ENCODE measurements around the gene SLC8A1. TPM values are rescaled to one million over a fixed set of nuclear protein-coding genes. Genes with fewer than 3 reads are reported as not detected.

Gene SLC8A1
- total RNA-seq, 4 donors from 2014 or later, result 1.3 to 3.8 (median 2.4) TPM

DNA sequence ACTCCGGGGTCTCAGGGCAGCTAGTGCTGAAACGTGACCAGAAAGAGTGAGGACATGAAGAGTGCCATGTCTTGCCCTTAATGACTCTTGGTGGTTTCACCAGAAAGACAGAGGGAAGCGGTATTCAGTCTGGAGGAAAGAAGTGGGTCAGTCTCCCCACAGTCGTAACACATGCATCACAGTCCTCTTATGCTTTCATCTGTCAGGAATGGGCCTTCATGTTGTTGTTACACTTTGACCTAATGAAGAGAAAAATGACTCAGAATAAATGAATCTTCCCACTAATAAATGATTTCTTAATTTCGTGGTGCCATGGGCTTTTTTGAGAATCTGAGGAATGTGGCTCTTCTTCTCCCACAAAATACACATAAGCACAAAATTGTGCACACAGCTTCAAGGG, 103.2 kb downstream of the SLC8A1 start:
- Histone ChIP-seq H3K4me1 (peaks cover 0 to 5% of the 10 kb centered on the region in 2 donors), H3K9me3 (no peaks in the 10 kb centered on the region), H3K4me3 (no peak overlapping the region), H3K27ac (no peak overlapping the region), H3K27me3 (no peaks in the 10 kb centered on the region), H3K36me3 (no peaks in the 10 kb centered on the region)
- no peak for DNase-seq
- in situ Hi-C loops (cut with MboI; ENCODE audit: low sequenced_read_pairs in 4 of 4) (no loop called here), intact Hi-C loops (cut with DNase I; ENCODE audit: low total_unique reads) (no loop called here)
- no peak for TF ChIP-seq POLR2A (IDR thresholded peaks at IDR 0.05)
- TF ChIP-seq, protein P1, sequence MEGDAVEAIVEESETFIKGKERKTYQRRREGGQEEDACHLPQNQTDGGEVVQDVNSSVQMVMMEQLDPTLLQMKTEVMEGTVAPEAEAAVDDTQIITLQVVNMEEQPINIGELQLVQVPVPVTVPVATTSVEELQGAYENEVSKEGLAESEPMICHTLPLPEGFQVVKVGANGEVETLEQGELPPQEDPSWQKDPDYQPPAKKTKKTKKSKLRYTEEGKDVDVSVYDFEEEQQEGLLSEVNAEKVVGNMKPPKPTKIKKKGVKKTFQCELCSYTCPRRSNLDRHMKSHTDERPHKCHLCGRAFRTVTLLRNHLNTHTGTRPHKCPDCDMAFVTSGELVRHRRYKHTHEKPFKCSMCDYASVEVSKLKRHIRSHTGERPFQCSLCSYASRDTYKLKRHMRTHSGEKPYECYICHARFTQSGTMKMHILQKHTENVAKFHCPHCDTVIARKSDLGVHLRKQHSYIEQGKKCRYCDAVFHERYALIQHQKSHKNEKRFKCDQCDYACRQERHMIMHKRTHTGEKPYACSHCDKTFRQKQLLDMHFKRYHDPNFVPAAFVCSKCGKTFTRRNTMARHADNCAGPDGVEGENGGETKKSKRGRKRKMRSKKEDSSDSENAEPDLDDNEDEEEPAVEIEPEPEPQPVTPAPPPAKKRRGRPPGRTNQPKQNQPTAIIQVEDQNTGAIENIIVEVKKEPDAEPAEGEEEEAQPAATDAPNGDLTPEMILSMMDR (IDR thresholded peaks at IDR 0.05 in 4 of 5, conservative IDR thresholded peaks at IDR 0.05 in 1 of 5), result no peak
- ATAC-seq, result no peak

DNA sequence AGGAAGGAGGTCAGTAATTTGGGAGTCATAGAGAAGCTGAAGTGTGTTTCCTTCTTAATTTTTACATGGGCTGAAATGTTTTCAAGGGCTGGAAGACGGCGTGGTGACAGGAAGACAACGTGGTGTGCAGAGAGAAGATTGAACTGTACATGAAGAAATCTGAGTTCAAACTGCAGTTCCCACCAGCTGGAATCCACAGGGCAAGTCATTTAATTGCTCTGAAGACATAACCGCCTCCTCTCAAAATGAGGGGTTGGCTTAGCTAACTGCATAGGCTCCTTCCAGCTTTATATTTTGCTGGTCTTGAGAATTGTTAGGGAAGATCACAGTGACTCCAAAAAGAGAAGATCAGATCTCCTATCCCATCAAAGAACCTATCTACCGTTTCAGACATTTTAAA, 103.9 kb downstream of the SLC8A1 start:
- Histone ChIP-seq H3K4me1 (peaks cover 0 to 5% of the 10 kb centered on the region in 2 donors), H3K36me3 (no peaks in the 10 kb centered on the region), H3K9me3 (no peaks in the 10 kb centered on the region), H3K27me3 (no peaks in the 10 kb centered on the region), H3K27ac (no peak overlapping the region), H3K4me3 (no peak overlapping the region)
- intact Hi-C loops (cut with DNase I; ENCODE audit: low total_unique reads) (no loop called here), in situ Hi-C loops (cut with MboI; ENCODE audit: low sequenced_read_pairs in 4 of 4) (no loop called here)
- ATAC-seq, result no peak
- DNase-seq, result no peak
- TF ChIP-seq, protein P1 (IDR thresholded peaks at IDR 0.05 in 4 of 5, conservative IDR thresholded peaks at IDR 0.05 in 1 of 5), result no peak
- TF ChIP-seq POLR2A (IDR thresholded peaks at IDR 0.05), result no peak

- in situ Hi-C loops (cut with MboI; ENCODE audit: low sequenced_read_pairs in 4 of 4) (no loop called here), intact Hi-C loops (cut with DNase I; ENCODE audit: low total_unique reads) (no loop called here)
- Histone ChIP-seq H3K27ac (peak overlapping the region in 3 of 4 donors; percentile 18 to 29 (median 26)), H3K27me3 (no peaks in the 10 kb centered on the region), H3K36me3 (no peaks in the 10 kb centered on the region), H3K9me3 (no peaks in the 10 kb centered on the region), H3K4me1 (peaks cover 0 to 5% of the 10 kb centered on the region in 2 donors), H3K4me3 (no peak overlapping the region)
- DNase-seq, result peak in 1 of 2 donors; percentile 18
- ATAC-seq, result peak in 1 of 2 donors; percentile 66
- TF ChIP-seq, protein P1 (IDR thresholded peaks at IDR 0.05 in 4 of 5, conservative IDR thresholded peaks at IDR 0.05 in 1 of 5), result no peak
- no peak for TF ChIP-seq POLR2A (IDR thresholded peaks at IDR 0.05)
Observed at GRCh38 chr2:40346535-40347354, 105.1 kb downstream of the SLC8A1 start.

- peaks cover 0 to 5% of the 10 kb centered on the region in 2 donors for H3K4me1 ChIP-seq
- H3K9me3 ChIP-seq, result no peaks in the 10 kb centered on the region
- H3K36me3 ChIP-seq, result no peaks in the 10 kb centered on the region
- in situ Hi-C loops (cut with MboI; ENCODE audit: low sequenced_read_pairs in 4 of 4), result no loop called here
- H3K4me3 ChIP-seq, result no peak overlapping the region
- intact Hi-C loops (cut with DNase I; ENCODE audit: low total_unique reads), result no loop called here
- TF ChIP-seq, protein P1 (IDR thresholded peaks at IDR 0.05 in 4 of 5, conservative IDR thresholded peaks at IDR 0.05 in 1 of 5), result no peak
- TF ChIP-seq POLR2A (IDR thresholded peaks at IDR 0.05), result no peak
- H3K27me3 ChIP-seq, result no peaks in the 10 kb centered on the region
- H3K27ac ChIP-seq, result no peak overlapping the region
- no peak for DNase-seq
- no peak for ATAC-seq
Observed at GRCh38 chr2:40344364-40344763, 107.5 kb downstream of the SLC8A1 start.
